Ectodermal cell (in vitro differentiated cells): Measurements from ENCODE around the gene CHEK2.
"Not testable (repeated sequence)": the region's sequence is repeated elsewhere in the genome, so short reads cannot be mapped to it uniquely, and the experiment has no call there.

Source experiments
- H3K27ac ChIP-seq: 2 replicates; pipeline ENCODE4 v1.7.0; 2013; ENCODE audit warnings: mild to moderate bottlenecking, low read depth, low read length; ENCODE audit not compliant: insufficient read depth, poor library complexity, severe bottlenecking
- H3K27me3 ChIP-seq: 2 replicates; pipeline ENCODE4 v1.7.0; 2013; ENCODE audit warnings: mild to moderate bottlenecking, low read length; ENCODE audit not compliant: insufficient read depth, control insufficient read depth, poor library complexity, severe bottlenecking
- H3K36me3 ChIP-seq: one replicate; pipeline ENCODE4 v1.7.0; 2013; ENCODE audit warnings: low read length; ENCODE audit not compliant: control insufficient read depth, insufficient read depth
- H3K4me1 ChIP-seq: one replicate; pipeline ENCODE4 v1.7.0; 2013; ENCODE audit warnings: low read length; ENCODE audit not compliant: control insufficient read depth, insufficient read depth
- H3K4me3 ChIP-seq: 2 replicates; pipeline ENCODE4 v1.7.0; 2013; ENCODE audit warnings: low read depth, low read length, control low read depth; ENCODE audit not compliant: insufficient read depth
- H3K9me3 ChIP-seq: 2 replicates; pipeline ENCODE4 v1.7.0; 2013; ENCODE audit warnings: mild to moderate bottlenecking, low read length, moderate library complexity; ENCODE audit not compliant: control insufficient read depth
- WGBS, 2 experiments: methylation state at CpG; one replicate each; pipeline ENCODE4 v1.1.7; 2013; ENCODE audit warnings: missing lambda C conversion rate in 2 of 2; 5-methylcytosine and 5-hydroxymethylcytosine counted together

Gene CHEK2

GRCh38 chr22:28693041-28693760 lies 48.4 kb downstream of the CHEK2 start:
- not testable (repeated sequence) for H3K36me3 ChIP-seq, H3K9me3 ChIP-seq, H3K4me1 ChIP-seq, H3K27ac ChIP-seq, H3K4me3 ChIP-seq, H3K27me3 ChIP-seq
- WGBS, 2 experiments = 95 to 96% methylated on average over 6 of the region's 6 CpGs

DNA sequence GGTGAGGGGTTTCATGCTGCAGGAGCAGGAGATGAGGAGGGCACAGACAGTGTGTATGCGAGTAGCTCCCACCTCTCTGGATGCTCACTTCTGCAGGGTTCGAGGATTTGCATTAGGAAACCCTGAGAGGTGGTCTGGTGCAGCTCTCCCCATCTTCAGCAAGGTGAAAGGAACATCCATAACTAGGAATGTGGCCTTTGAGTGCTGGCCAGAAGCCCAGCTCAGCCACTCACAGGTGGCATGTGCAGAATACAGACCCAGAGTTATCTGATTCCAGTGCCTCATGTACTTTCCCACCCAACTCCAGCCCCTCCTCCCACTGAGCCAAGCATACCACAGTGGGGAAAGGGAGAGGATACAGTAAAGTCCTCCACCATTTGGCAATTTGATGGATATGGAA lies 51.8 kb downstream of the CHEK2 start:
- 94 to 98% methylated on average over 2 of the region's 2 CpGs for WGBS, 2 experiments
- H3K27ac ChIP-seq, H3K4me1 ChIP-seq, H3K27me3 ChIP-seq, H3K9me3 ChIP-seq, H3K4me3 ChIP-seq, H3K36me3 ChIP-seq: not testable (repeated sequence)

GRCh38 chr22:28682966-28683365 lies 58.7 kb downstream of the CHEK2 start:
- H3K27me3 ChIP-seq, H3K4me3 ChIP-seq, H3K9me3 ChIP-seq, H3K27ac ChIP-seq, H3K36me3 ChIP-seq, H3K4me1 ChIP-seq: not testable (repeated sequence)
- WGBS, 2 experiments = 89 to 100% methylated on average over 1 to 4 of the region's 4 CpGs

DNA sequence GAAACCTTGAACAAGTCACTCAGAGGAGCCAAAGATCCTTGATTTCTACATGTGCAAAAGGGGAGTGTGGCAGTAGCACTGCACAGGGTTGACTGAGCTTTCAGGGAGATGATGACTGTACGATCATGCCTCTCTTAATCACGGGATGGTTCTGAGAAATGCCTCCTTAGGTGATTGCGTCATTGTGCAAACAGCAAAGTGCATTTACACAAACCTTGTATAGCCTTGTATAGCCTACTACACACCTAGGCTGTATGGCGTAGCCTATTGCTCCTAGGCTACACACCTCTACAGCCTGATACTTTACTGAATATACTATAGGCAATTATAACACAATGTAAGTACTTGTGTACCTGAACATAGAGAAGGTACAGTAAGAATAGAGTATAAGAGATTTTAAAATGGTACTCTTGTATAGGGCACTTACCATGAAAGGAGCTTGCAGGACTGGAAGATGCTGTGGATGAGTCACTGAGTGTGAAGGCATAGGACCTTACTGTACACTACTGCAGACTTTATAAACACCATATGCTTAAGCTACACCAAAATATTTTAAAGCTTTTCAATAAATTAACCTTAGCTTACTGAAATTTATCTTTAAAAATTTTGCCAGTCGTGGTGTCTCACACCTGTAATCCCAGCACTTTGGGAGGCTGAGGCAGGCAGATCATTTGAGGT lies 60.7 kb downstream of the CHEK2 start:
- not testable (repeated sequence) for H3K4me1 ChIP-seq, H3K4me3 ChIP-seq, H3K27ac ChIP-seq, H3K27me3 ChIP-seq, H3K36me3 ChIP-seq, H3K9me3 ChIP-seq
- 92 to 96% methylated on average over 4 of the region's 5 CpGs for WGBS, 2 experiments

DNA sequence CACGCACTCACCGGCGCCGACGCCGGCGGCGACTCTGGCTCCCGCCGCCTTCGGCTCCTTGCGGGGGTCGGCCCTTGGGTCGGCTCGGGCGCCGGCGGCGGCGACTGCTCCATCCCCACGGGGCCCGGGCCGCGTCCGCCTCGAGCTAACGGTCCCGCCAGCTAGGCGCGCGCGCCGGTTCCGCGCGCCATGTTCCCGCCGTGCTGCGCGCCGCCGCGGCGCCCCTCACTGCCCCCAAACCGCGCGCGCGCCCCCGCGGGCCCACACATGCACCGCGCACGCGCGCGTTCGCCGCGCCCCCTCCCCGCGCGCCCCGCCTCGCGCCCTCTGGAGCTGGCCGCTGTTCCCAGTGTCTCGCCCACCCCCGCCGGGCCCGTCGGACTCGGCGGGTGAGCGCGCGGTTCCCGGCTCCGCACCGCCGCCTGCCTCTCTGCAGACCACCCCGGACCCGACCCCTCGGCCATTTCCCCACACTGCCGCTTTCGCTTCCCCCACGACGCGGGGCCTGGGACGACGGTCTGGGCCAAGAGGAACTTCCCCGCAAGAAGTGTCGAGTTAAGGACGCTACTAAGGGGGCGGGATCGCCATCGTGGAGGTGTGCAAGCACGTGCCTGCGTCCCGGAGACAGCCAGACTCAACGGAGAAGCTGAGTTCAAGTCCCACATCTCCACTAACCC lies 61.9 kb downstream of the CHEK2 start, which contains the start of gene TTC28:
Gene TTC28, minus strand, starts transcription at position 230 of the 677 bp plus-strand sequence. Its CDS starts 117 bp downstream, at position 113.
- not testable (repeated sequence) for H3K4me1 ChIP-seq, H3K27me3 ChIP-seq, H3K9me3 ChIP-seq, H3K36me3 ChIP-seq, H3K27ac ChIP-seq
- peak within 1 kb of the TSS; percentile 84 for H3K4me3 ChIP-seq
- 1 to 2% methylated on average over 101 of the region's 101 CpGs for WGBS, 2 experiments

- WGBS, 2 experiments = 20% methylated on average over 58 of the region's 58 CpGs
- not testable (repeated sequence) for H3K4me1 ChIP-seq, H3K9me3 ChIP-seq, H3K27ac ChIP-seq, H3K27me3 ChIP-seq, H3K36me3 ChIP-seq
- peak overlapping the region; percentile 84 for H3K4me3 ChIP-seq
These were observed 62.6 kb downstream of the CHEK2 start for GRCh38 chr22:28678778-28679610.

DNA sequence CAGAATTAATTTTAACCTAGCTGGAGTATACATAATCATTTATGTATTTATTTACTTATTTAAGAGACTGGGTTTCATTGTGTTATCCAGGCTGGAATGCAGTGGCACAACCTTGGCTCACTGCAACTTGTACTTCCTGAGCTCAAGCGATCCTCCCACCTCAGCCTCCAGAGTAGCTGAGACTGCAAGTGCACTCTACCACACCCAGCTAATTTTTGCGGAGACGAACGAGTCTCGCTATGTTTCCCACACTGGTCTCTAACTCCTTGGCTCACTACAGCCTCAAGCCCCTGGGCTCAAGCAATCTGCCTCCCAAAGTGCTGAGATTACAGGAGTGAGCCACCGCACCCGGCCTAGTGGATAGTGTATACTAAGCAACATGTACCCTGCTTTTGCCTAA lies 63.5 kb downstream of the CHEK2 start:
- not testable (repeated sequence) for H3K4me3 ChIP-seq, H3K36me3 ChIP-seq, H3K27ac ChIP-seq, H3K9me3 ChIP-seq, H3K4me1 ChIP-seq, H3K27me3 ChIP-seq
- WGBS, 2 experiments = 90 to 91% methylated on average over 7 of the region's 7 CpGs

DNA sequence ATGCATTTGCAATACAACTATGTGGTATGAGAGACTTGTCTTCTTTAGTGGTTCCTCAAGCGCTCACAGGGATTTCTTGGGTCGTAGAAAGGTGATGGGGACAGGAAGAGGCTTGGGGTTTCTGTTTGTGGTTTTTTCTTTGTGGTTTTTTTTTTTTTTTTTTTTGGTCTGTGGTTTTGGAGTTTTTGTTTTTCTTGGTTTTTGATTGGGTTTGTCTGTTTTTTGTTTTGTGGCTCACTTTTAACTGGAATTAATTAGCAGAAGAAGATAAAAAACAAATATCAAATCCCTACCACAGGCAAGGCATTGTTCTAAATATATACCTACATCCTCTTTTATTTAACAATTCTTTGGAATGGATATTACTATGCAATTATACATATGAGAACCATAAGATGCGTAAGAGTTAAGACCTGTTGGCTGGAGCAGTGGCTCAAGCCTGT lies 67.5 kb downstream of the CHEK2 start:
- Histone ChIP-seq H3K27ac (no peak overlapping the region), H3K4me3 (no peak overlapping the region), H3K9me3 (no peaks in the 10 kb centered on the region), H3K4me1 (no peaks in the 10 kb centered on the region), H3K36me3 (no peaks in the 10 kb centered on the region), H3K27me3 (no peaks in the 10 kb centered on the region)
- WGBS, 2 experiments = 85 to 86% methylated on average over 3 of the region's 3 CpGs

DNA sequence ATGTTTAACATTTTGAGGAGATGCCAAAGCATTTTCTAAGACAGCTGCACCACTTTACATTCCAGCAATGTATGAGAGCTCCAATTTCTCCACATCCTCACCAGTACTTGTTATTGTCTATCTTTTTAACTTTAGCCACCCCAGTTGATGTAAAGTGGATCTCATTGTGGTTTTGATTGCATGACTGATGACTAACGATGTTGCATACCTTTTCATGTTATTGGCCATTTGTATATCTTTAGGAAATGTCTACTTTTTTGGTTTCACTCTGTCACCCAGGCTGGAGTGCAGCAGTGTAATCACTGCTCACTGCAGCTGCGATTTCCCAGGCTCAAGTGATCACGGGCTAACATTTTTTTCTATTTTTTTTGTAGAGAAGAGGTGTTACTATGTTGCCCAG lies 70.9 kb downstream of the CHEK2 start:
- Histone ChIP-seq H3K27ac (no peak overlapping the region), H3K4me1 (no peaks in the 10 kb centered on the region), H3K4me3 (no peak overlapping the region), H3K9me3 (no peaks in the 10 kb centered on the region), H3K27me3 (no peaks in the 10 kb centered on the region), H3K36me3 (no peaks in the 10 kb centered on the region)
- whole genome bisulfite sequencing, 2 experiments = 93 to 96% methylated on average over 3 of the region's 3 CpGs

- Histone ChIP-seq H3K27me3 (no peaks in the 10 kb centered on the region), H3K36me3 (no peaks in the 10 kb centered on the region), H3K4me3 (no peak overlapping the region), H3K27ac (no peak overlapping the region), H3K9me3 (no peaks in the 10 kb centered on the region), H3K4me1 (no peaks in the 10 kb centered on the region)
- WGBS, 2 experiments = 93 to 98% methylated on average over 4 of the region's 4 CpGs
These were observed 71.5 kb downstream of the CHEK2 start for GRCh38 chr22:28670161-28670560.
